ENCODE measurements around the gene SNRK. TPM values are rescaled to one million over a fixed set of nuclear protein-coding genes. Genes with fewer than 3 reads are reported as not detected.

Gene SNRK
- total RNA-seq, 4 donors from 2014 or later, result 74.5 to 121 (median 102) TPM

GRCh38 chr3:43256714-43257461 is 29.5 kb upstream of the SNRK start:
- no peak for TF ChIP-seq CTCF (IDR thresholded peaks at IDR 0.05; ENCODE audit: low read depth)

- no peak for TF ChIP-seq CTCF (IDR thresholded peaks at IDR 0.05; ENCODE audit: low read depth)
Observed at GRCh38 chr3:43257850-43258249, 28.5 kb upstream of the SNRK start.

GRCh38 chr3:43259626-43260025 is 26.7 kb upstream of the SNRK start:
- no peak for TF ChIP-seq CTCF (IDR thresholded peaks at IDR 0.05; ENCODE audit: low read depth)

GRCh38 chr3:43260412-43260811 is 25.9 kb upstream of the SNRK start:
- no peak for TF ChIP-seq CTCF (IDR thresholded peaks at IDR 0.05; ENCODE audit: low read depth)

GRCh38 chr3:43262194-43262593 is 24.1 kb upstream of the SNRK start:
- TF ChIP-seq CTCF (IDR thresholded peaks at IDR 0.05; ENCODE audit: low read depth), result no peak

GRCh38 chr3:43266451-43266850 is 19.9 kb upstream of the SNRK start:
- no peak for TF ChIP-seq CTCF (IDR thresholded peaks at IDR 0.05; ENCODE audit: low read depth)

- TF ChIP-seq CTCF (IDR thresholded peaks at IDR 0.05; ENCODE audit: low read depth), result no peak
Observed at GRCh38 chr3:43266995-43267394, 19.3 kb upstream of the SNRK start.
